GM21367 (cell line): ENCODE results near the gene HP1BP3.
A peak's percentile ranks its signal among the peaks of the same experiment; 100 is the strongest.
"Not testable (repeated sequence)": the region's sequence is repeated elsewhere in the genome, so short reads cannot be mapped to it uniquely, and the experiment has no call there.

Experiments
- ATAC-seq: cut with Tn5 transposase; IDR thresholded peaks from one replicate; pipeline ENCODE4 v1.9.1; 2021; ENCODE audit not compliant: unreplicated experiment

HP1BP3 gene, protein sequence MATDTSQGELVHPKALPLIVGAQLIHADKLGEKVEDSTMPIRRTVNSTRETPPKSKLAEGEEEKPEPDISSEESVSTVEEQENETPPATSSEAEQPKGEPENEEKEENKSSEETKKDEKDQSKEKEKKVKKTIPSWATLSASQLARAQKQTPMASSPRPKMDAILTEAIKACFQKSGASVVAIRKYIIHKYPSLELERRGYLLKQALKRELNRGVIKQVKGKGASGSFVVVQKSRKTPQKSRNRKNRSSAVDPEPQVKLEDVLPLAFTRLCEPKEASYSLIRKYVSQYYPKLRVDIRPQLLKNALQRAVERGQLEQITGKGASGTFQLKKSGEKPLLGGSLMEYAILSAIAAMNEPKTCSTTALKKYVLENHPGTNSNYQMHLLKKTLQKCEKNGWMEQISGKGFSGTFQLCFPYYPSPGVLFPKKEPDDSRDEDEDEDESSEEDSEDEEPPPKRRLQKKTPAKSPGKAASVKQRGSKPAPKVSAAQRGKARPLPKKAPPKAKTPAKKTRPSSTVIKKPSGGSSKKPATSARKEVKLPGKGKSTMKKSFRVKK

GRCh38 chr1:20787029-20787839, at the start of gene HP1BP3:
TSS of gene HP1BP3 (minus strand) at chr1:20787307. CDS start at chr1:20780440, 6,867 bp downstream.
- ATAC-seq: peak; percentile 42

GRCh38 chr1:20836230-20836629, 49.1 kb upstream of the HP1BP3 start:
- no peak for ATAC-seq

GRCh38 chr1:20834780-20835179, 47.7 kb upstream of the HP1BP3 start:
- ATAC-seq: no peak

GRCh38 chr1:20834192-20834591, 47.1 kb upstream of the HP1BP3 start:
- ATAC-seq: no peak

DNA sequence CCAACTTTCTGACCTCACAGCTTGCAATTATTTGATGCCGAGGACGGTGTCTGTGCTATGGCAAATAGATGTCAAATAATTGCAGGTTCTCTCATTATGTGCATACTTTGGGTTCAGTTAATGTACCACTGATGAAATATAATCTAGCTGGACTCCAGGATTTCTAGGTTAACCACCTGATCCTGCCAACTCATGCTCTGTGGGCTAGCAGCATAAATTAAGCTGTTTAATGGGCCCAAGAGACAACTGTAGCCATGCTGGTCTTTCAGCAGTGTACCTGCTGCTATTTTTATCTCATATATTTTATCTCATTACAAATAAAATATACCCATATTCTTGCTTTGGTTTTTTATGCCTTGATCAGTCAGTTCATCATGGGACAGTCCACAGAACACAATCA, 43.3 kb upstream of the HP1BP3 start:
- ATAC-seq: no peak

DNA sequence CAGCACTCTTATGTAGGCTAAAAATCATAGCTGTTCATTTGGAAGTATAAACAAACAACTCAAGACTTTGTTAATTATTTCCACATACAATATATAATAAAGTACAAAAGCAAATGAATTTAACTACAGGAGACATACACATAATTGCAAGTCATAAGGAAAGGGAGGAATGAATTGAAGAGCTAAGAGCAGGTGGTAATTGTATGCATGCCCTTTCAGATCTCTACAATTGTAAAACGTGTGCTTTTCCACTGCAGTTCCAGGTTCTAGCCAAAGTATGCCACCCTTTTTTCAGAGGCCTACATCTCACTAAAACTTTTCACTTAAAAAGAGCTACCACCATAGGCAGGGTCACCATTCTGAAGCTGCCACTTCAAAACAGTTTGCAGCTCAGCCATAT, 42.8 kb upstream of the HP1BP3 start:
- no peak for ATAC-seq

DNA sequence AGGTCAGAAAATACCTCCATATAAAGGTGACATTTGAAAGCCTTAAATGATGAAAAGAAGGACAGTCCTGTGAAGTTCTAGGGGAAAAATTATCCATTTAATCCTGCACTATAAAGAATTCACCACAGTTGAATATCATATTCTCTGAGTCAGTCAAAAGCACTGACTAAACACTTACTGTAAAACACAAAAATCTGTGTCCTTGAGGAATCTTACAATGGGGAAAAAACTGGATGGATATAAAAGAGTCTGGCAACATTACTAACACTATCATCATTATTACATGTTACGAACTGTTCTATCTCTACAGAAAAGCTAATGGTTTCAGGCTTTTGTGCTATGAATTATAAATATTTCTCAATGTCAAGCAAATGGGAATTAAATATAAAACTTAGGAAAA, 42.4 kb upstream of the HP1BP3 start:
- ATAC-seq: no peak

DNA sequence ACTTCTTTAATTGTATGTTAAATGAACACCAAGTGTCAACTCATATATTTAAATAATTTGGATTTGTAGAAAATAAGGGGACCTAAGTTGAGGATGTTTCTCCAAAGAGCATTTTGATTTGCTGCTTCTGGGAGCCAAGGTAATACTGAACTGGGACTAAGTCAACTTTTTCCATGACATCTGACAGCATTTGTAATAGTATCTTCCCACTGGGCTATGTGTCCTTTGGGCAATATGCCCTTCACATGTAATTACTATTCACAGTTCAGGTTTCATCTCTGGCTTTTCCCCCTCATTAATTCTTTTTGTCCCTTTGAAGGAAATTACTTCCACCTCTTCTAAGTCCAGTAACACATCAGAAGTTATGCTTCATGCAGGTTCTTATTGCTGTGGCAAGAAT, 36.7 kb upstream of the HP1BP3 start:
- no peak for ATAC-seq

GRCh38 chr1:20821466-20821865, 34.4 kb upstream of the HP1BP3 start:
- no peak for ATAC-seq

DNA sequence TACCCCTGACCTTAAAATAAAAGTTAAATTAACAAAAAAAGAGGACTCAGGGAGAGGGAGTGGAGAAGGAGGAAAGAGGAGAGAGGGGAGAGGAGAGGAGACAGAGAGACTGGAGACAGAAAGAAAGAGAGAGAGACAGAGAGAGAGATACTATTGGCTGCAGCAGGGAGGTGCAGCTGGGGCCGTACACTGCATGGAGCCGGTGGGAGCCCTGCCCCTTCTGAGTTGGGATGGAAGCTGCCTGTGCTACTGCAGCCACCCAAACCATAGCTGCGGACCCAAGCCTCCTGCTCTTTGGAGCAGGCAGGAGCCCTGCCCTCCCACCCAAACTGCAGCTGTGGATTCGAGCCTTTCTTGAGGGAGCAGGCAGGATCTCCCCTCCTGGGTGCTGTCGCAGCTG, 32.7 kb upstream of the HP1BP3 start:
- no peak for ATAC-seq

GRCh38 chr1:20814534-20814871, 27.4 kb upstream of the HP1BP3 start:
- no peak for ATAC-seq

DNA sequence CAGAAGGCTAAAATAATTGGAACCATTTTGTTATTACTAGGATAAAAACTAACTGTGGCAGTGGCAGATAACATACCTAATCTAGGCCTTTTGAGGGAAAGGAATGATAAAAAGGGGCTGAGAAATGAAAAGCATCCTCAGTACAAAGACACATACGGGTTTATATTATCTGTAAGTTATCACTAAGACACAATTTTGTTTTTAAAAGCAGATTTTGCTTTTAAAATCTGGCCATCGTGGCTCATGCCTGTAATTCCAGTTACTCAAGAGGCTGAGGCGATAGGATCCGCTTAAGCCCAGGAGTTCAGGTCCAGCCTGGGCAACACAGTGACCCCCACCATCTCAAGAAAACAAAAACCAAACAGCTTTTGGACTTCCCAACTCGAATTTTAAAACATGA, 24.8 kb upstream of the HP1BP3 start:
- ATAC-seq: no peak

DNA sequence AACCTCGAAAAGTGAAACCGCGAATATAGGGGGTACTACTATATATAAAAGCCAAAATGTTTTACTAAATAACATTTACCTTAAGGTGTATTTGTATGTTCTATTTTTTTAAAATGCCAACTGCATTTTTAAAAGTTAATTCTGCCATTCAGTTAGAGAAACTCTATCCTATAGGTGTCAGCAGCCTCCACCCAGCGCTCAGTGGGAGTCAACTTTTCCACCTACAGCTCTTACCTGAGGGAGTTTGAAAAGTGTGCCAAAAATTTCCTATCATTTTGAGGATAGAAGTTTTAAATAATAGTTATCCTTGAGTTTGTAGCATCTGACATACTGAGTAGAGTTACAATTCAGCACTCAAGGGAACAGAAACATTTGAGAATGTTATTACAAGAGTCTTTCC, 6.1 kb upstream of the HP1BP3 start:
- no peak for ATAC-seq

GRCh38 chr1:20792196-20792595, 5.1 kb upstream of the HP1BP3 start:
- ATAC-seq: no peak

DNA sequence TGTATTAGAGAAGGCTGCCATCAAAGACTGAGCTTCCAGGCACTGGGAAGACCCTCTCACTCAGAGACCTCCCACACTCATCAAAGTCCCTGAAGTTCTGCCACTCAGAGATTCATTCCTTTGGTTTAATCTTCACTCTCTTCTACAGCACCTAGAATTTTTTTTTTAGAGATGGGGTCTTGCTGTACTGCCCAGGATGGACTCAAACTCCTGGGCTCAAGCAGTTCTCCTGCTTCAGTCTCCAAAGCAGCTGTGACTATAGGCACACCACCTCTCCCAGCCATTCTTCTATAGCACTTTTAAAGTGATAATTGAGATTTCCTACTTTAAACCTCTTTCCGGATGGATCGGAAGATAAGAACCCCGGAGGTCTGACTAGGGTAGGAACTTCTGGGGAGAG, 3.7 kb upstream of the HP1BP3 start:
- no peak for ATAC-seq

DNA sequence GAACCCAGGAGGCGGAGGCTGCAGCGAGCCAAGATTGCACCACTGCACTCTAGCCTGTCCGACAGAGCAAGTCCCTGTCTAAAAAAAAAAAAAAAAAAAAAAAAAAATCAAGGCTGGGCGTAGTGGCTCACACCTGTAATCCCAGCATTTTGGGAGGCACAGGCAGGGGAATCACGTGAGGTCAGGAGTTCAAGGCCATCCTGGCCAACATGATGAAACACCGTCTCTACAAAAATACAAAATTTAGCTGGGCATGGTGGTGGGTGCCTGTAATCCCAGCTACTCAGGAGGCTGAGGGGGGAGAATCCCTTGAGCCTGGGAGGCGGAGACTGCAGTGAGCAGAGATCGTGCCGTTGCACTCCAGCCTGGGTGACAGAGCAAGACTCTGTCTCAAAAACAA, 2.5 kb upstream of the HP1BP3 start:
- not testable (repeated sequence) for ATAC-seq

GRCh38 chr1:20787840-20788795, 1.0 kb upstream of the HP1BP3 start:
- no peak for ATAC-seq

DNA sequence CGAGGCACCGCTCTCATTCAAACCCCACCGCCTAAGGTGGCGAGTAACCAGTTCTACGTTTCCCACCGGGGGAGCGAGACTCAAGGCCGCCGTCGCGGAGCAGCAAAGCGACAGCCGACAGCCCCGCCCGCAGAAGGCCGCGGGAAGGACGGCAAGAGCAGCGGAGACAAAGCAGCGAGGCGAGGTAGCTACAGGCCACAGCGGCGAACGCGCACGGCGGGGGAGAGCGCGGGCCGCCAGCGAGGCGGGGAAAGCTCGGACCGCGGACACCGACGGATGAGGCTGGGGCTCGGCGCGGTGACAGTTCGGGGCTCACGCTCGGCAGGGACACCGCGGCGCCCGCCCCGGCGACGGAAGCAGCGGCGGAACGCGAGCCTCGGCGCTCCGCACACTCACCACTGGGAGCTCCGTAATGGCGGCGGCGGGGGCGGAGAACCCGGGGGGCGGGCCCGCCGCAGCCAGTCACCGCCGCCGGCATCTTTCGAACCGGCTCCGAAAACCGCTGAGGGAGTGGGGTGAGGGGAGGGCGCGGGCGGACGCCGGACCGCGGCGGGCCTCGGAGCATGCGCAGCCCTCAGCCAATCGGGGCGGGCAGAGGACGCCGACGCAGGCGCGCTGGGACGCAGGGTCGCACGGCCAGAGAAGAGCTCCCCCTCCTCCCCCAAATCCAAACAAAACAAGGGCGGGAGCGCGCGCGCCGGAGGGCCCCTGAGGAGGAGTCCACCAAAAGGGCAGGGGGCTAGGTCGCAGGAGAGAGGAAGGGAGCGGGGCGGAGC, 666 bp downstream of the HP1BP3 start:
- ATAC-seq: peak; percentile 73

GRCh38 chr1:20785907-20786252, 1.2 kb downstream of the HP1BP3 start:
- ATAC-seq: no peak

DNA sequence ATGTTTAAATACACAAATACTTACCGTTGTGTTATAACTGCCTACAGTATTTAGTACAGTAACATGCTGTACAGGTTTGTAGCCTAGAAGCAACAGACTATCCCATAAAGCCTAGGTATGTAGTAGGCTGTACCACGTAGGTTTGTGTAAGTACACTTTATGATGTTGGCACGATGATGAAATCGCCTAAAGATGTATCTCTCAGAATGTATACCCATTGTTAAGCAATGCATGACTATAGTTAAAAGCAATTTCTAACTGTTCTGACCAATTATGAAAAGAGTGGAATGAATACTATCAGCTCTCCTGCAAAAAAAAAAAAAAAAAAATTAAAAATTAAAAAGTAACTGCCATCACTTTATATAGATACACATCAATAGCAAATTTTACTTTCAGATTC, 11.4 kb downstream of the HP1BP3 start:
- no peak for ATAC-seq
